ENCODE results near the gene OBSL1.

The OBSL1 gene

GRCh38 chr2:219548990-219549389 is 22.3 kb downstream of the OBSL1 start:
- DNase-seq, result no peak

- no peak for DNase-seq
Measured at GRCh38 chr2:219547621-219548020, 23.7 kb downstream of the OBSL1 start.

- DNase-seq, result no peak
Measured at GRCh38 chr2:219545943-219546352, 25.4 kb downstream of the OBSL1 start.

GRCh38 chr2:219545295-219545942 is 25.9 kb downstream of the OBSL1 start:
- DNase-seq, result no peak

- no peak for DNase-seq
Measured at GRCh38 chr2:219544567-219544966, 26.8 kb downstream of the OBSL1 start.

- peak; percentile 94 to 96 (median 96) for DNase-seq
Measured at GRCh38 chr2:219543596-219544358, 27.6 kb downstream of the OBSL1 start, which contains the start of the genes CHPF and TMEM198. CHPF (minus strand) TSS chr2:219543809; CDS start chr2:219543538, 271 bp downstream. TMEM198 (plus strand) TSS chr2:219544028; CDS start chr2:219544728, 700 bp downstream.

GRCh38 chr2:219542931-219543595 is 28.3 kb downstream of the OBSL1 start:
- peak; percentile 12 to 46 (median 23) for DNase-seq

GRCh38 chr2:219541611-219542180 is 29.6 kb downstream of the OBSL1 start:
- DNase-seq, result peak; percentile 73 to 86 (median 78)

- no peak for DNase-seq
Measured at GRCh38 chr2:219540784-219541504, 30.4 kb downstream of the OBSL1 start.

- DNase-seq, result no peak
Measured at GRCh38 chr2:219539926-219540678, 31.2 kb downstream of the OBSL1 start.

- DNase-seq, result no peak
Measured at GRCh38 chr2:219538956-219539788, 32.2 kb downstream of the OBSL1 start.

GRCh38 chr2:219538504-219538951 is 32.8 kb downstream of the OBSL1 start:
- no peak for DNase-seq

- no peak for DNase-seq
Measured at GRCh38 chr2:219537657-219538488, 33.5 kb downstream of the OBSL1 start.

- DNase-seq, result no peak
Measured at GRCh38 chr2:219536967-219537366, 34.4 kb downstream of the OBSL1 start.

- DNase-seq, result no peak
Measured at GRCh38 chr2:219536425-219536824, 34.9 kb downstream of the OBSL1 start.

- DNase-seq, result no peak
Measured at GRCh38 chr2:219533930-219534661, 37.2 kb downstream of the OBSL1 start.

GRCh38 chr2:219532378-219532649 is 39.0 kb downstream of the OBSL1 start:
- DNase-seq, result no peak

GRCh38 chr2:219531639-219532377 is 39.5 kb downstream of the OBSL1 start:
- no peak for DNase-seq
